HEK293 (cell line): ENCODE data around the gene CNKSR2.

Experiments
- CTCF ChIA-PET: fragments of 350-600 bp; formaldehyde crosslinking; extraction: SDS; loops from one replicate; lab custom pipeline; 2021; ENCODE audit warnings: antibody characterized with exemption; lab: Yijun Ruan, JAX
- POLR2A ChIA-PET: fragments of 300-600 bp; formaldehyde crosslinking; extraction: SDS; loops from one replicate; lab custom pipeline; 2020; ENCODE audit warnings: antibody characterized with exemption, inconsistent platforms; lab: Yijun Ruan, JAX
- H3K27ac ChIP-seq: fragments of 200-500 bp; sonication (Bioruptor generic); 2 replicates; pipeline ENCODE4 v1.5.1; 2014; ENCODE audit warnings: low read depth, low read length, control low read depth, inconsistent platforms; ENCODE audit errors: extremely low read depth
- H3K36me3 ChIP-seq, 2 experiments: fragments of 200-500 bp in 1 of 2; sonication (Bioruptor generic) in 1 of 2; 1 replicate in 1 of 2; 2 replicates in 1 of 2; pipeline ENCODE4 v1.5.1; 2014 to 2017; ENCODE audit warnings: inconsistent platforms in 2 of 2, low read length in 2 of 2; ENCODE audit not compliant: control insufficient read depth in 2 of 2, insufficient read depth in 1 of 2
- H3K4me1 ChIP-seq: fragments of 200-500 bp; sonication (Bioruptor generic); 2 replicates; pipeline ENCODE4 v1.5.1; 2014; ENCODE audit warnings: mild to moderate bottlenecking, low read length, inconsistent platforms; ENCODE audit not compliant: control insufficient read depth, insufficient read depth
- H3K4me3 ChIP-seq: 2 replicates; pipeline ENCODE4 v1.5.1; 2011; ENCODE audit warnings: low read depth, mild to moderate bottlenecking, control low read depth, low read length, moderate library complexity
- H3K9me3 ChIP-seq: fragments of 200-500 bp; sonication (Bioruptor generic); 2 replicates; pipeline ENCODE4 v1.5.1; 2014; ENCODE audit warnings: low read depth, low read length, inconsistent platforms; ENCODE audit not compliant: control insufficient read depth, insufficient read depth
- ATF2 ChIP-seq: fragments of 450-650 bp; formaldehyde crosslinking; IDR thresholded peaks from 2 replicates; pipeline ENCODE4 v1.5.1; 2016; ENCODE audit warnings: missing biosample characterization, missing genetic modification characterization, low read depth
- FEZF1 ChIP-seq: fragments of 450-650 bp; formaldehyde crosslinking; IDR thresholded peaks from 2 replicates; pipeline ENCODE4 v1.5.1; 2016; ENCODE audit warnings: missing biosample characterization, missing genetic modification characterization
- KLF16 ChIP-seq: fragments of 450-650 bp; formaldehyde crosslinking; IDR thresholded peaks from 2 replicates; pipeline ENCODE4 v1.5.1; 2017; ENCODE audit warnings: missing biosample characterization, missing genetic modification characterization
- MEIS1 ChIP-seq: sonication (generic); formaldehyde crosslinking; IDR thresholded peaks from 2 replicates; pipeline ENCODE4 v1.8.1; 2022; ENCODE audit warnings: missing genetic modification reagents, mild to moderate bottlenecking, borderline replicate concordance
- MZF1 ChIP-seq: fragments of 450-650 bp; formaldehyde crosslinking; IDR thresholded peaks from 2 replicates; pipeline ENCODE4 v1.5.1; 2017; ENCODE audit warnings: missing biosample characterization, missing genetic modification characterization, borderline replicate concordance
- PRDM2 ChIP-seq: fragments of 450-650 bp; formaldehyde crosslinking; IDR thresholded peaks from 2 replicates; pipeline ENCODE4 v1.5.1; 2016; ENCODE audit warnings: missing biosample characterization, missing genetic modification characterization, borderline replicate concordance
- REPIN1 ChIP-seq: fragments of 450-650 bp; formaldehyde crosslinking; IDR thresholded peaks from 2 replicates; pipeline ENCODE4 v1.5.1; 2017; ENCODE audit warnings: missing biosample characterization, missing genetic modification characterization, low read depth
- ZEB2 ChIP-seq: fragments of 450-650 bp; formaldehyde crosslinking; IDR thresholded peaks from 2 replicates; pipeline ENCODE4 v1.5.1; 2016; ENCODE audit warnings: missing biosample characterization, missing genetic modification characterization
- ZNF184 ChIP-seq: fragments of 450-650 bp; IDR thresholded peaks from 2 replicates; pipeline ENCODE4 v1.5.1; 2018; ENCODE audit warnings: missing biosample characterization, mild to moderate bottlenecking, missing genetic modification characterization
- ZNF214 ChIP-seq: fragments of 450-650 bp; formaldehyde crosslinking; IDR thresholded peaks from 2 replicates; pipeline ENCODE4 v1.5.1; 2017; ENCODE audit warnings: missing biosample characterization, mild to moderate bottlenecking, missing genetic modification characterization, borderline replicate concordance
- ZNF24 ChIP-seq: fragments of 450-650 bp; formaldehyde crosslinking; IDR thresholded peaks from 2 replicates; pipeline ENCODE4 v1.5.1; 2016; ENCODE audit warnings: missing biosample characterization, missing genetic modification characterization
- ZNF274 ChIP-seq, 2 experiments: fragments of 200-500 bp in 1 of 2; fragments of 450-650 bp in 1 of 2; sonication (Bioruptor generic) in 1 of 2; formaldehyde crosslinking in 1 of 2; IDR thresholded peaks; 2 replicates each; pipeline versions ENCODE4 v1.5.1 to v1.6.1; 2014 to 2016; ENCODE audit warnings: borderline replicate concordance in 1 of 2, inconsistent platforms in 1 of 2, low read length in 1 of 2, missing biosample characterization in 1 of 2, missing genetic modification characterization in 1 of 2
- ZNF324 ChIP-seq: fragments of 450-650 bp; formaldehyde crosslinking; IDR thresholded peaks from 2 replicates; pipeline ENCODE4 v1.5.1; 2016; ENCODE audit warnings: missing biosample characterization, missing genetic modification characterization
- ZNF341 ChIP-seq: fragments of 450-650 bp; formaldehyde crosslinking; IDR thresholded peaks from 2 replicates; pipeline ENCODE4; 2016; ENCODE audit warnings: low read depth, missing biosample characterization, missing genetic modification characterization
- ZNF37A ChIP-seq: fragments of 450-650 bp; IDR thresholded peaks from 2 replicates; pipeline ENCODE4 v1.5.1; 2018; ENCODE audit warnings: missing biosample characterization, missing genetic modification characterization
- ZNF404 ChIP-seq: fragments of 450-650 bp; formaldehyde crosslinking; IDR thresholded peaks from 2 replicates; pipeline ENCODE4 v1.5.1; 2017; ENCODE audit warnings: missing biosample characterization, missing genetic modification characterization
- ZNF449 ChIP-seq: fragments of 450-650 bp; formaldehyde crosslinking; IDR thresholded peaks from 2 replicates; pipeline ENCODE4 v1.5.1; 2017; ENCODE audit warnings: missing biosample characterization, mild to moderate bottlenecking, missing genetic modification characterization, moderate library complexity
- ZNF549 ChIP-seq: fragments of 450-650 bp; IDR thresholded peaks from 2 replicates; pipeline ENCODE4 v1.5.1; 2018; ENCODE audit warnings: missing biosample characterization, missing genetic modification characterization, mild to moderate bottlenecking, inconsistent platforms, moderate library complexity
- ZNF555 ChIP-seq: fragments of 450-650 bp; formaldehyde crosslinking; conservative IDR thresholded peaks from 2 replicates; pipeline ENCODE4 v1.5.1; 2017; ENCODE audit warnings: missing biosample characterization, mild to moderate bottlenecking, missing genetic modification characterization, inconsistent platforms
- ZNF560 ChIP-seq: fragments of 450-650 bp; formaldehyde crosslinking; IDR thresholded peaks from 2 replicates; pipeline ENCODE4 v1.5.1; 2017; ENCODE audit warnings: missing biosample characterization, missing genetic modification characterization, borderline replicate concordance
- ZNF768 ChIP-seq: fragments of 450-650 bp; formaldehyde crosslinking; IDR thresholded peaks from 2 replicates; pipeline ENCODE4 v1.5.1; 2018; ENCODE audit warnings: missing biosample characterization, mild to moderate bottlenecking, missing genetic modification characterization
- TF ChIP-seq, protein P1 (sequence below): sonication (generic); formaldehyde crosslinking; IDR thresholded peaks from 2 replicates; pipeline ENCODE4 v1.8.1; 2022; ENCODE audit warnings: mild to moderate bottlenecking, moderate library complexity, missing genetic modification reagents
- TF ChIP-seq, protein P2 (sequence below): IDR thresholded peaks from 2 replicates; pipeline ENCODE4 v1.6.1; 2011; ENCODE audit warnings: mild to moderate bottlenecking, low read depth, low read length, borderline replicate concordance

Gene CNKSR2

DNA sequence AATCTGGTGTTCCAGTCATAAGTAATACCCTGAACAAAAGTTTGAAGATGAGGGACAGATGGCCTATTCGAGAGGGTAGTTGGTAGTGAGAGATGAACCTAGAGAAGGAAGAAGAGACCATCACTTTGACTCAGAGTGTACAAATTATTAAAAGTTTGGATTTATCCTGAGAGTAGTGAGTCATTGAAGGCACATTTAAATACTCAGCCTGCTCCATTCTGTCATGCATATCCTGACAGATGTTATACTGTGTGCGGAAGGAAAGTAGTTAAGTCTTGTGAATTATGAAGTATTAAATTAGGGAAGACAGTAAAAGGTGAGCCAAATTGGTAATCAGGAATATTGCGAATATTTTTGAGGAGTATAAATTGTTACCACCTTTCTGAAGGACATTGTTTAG is 190.8 kb downstream of the CNKSR2 start:
- no peaks in the 10 kb centered on the region for H3K4me1 ChIP-seq
- no peaks in the 10 kb centered on the region for H3K36me3 ChIP-seq
- H3K4me3 ChIP-seq, result no peak overlapping the region
- TF ChIP-seq PRDM2, result no peak
- TF ChIP-seq ATF2 (tag by site-specific recombination), result no peak
- no peak for TF ChIP-seq ZNF324
- TF ChIP-seq ZNF37A (tag by site-specific recombination), result no peak
- TF ChIP-seq, protein P1, sequence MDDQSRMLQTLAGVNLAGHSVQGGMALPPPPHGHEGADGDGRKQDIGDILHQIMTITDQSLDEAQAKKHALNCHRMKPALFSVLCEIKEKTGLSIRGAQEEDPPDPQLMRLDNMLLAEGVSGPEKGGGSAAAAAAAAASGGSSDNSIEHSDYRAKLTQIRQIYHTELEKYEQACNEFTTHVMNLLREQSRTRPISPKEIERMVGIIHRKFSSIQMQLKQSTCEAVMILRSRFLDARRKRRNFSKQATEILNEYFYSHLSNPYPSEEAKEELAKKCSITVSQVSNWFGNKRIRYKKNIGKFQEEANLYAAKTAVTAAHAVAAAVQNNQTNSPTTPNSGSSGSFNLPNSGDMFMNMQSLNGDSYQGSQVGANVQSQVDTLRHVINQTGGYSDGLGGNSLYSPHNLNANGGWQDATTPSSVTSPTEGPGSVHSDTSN, result no peak
- TF ChIP-seq ZNF449 (tag by site-specific recombination), result no peak
- TF ChIP-seq ZNF560, result no peak
- no peak for TF ChIP-seq ZNF341 (tag by site-specific recombination)
- no peak for TF ChIP-seq ZNF214 (tag by site-specific recombination)
- no peak for TF ChIP-seq REPIN1 (tag by site-specific recombination)
- no peak for TF ChIP-seq ZNF184 (tag by site-specific recombination)
- TF ChIP-seq ZNF549, result no peak
- TF ChIP-seq ZNF555, result no peak
- no peak for TF ChIP-seq ZNF24 (tag by site-specific recombination)
- TF ChIP-seq KLF16 (tag by site-specific recombination), result no peak
- H3K27ac ChIP-seq, result no peak overlapping the region
- H3K9me3 ChIP-seq, result no peaks in the 10 kb centered on the region
- CTCF ChIA-PET, result no interaction called here
- POLR2A ChIA-PET, result no interaction called here

DNA sequence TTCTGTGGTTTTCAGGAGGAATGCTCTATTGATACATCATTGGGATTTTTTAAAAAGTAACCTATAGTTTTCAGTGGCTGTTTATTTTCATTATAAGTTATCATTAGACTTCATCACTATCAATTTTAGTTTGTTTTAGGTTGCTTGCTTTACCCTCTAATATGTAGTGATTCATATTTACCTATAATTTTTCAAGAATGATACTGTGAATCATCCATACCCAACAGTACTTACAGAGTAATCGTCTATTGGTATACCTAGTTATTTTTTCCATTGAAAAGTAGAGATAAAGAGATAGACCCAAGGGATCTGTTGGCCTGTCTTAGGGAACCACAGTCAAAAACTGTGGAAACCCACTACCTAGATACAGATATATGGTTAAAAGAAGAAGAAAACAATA is 200.6 kb downstream of the CNKSR2 start:
- no peak overlapping the region for H3K4me3 ChIP-seq
- ChIA-PET CTCF (no interaction called here), POLR2A (no interaction called here)
- no peaks in the 10 kb centered on the region; the same call in 1 of the 2 replicates for H3K9me3 ChIP-seq
- no peaks in the 10 kb centered on the region for H3K4me1 ChIP-seq
- H3K36me3 ChIP-seq, result no peaks in the 10 kb centered on the region
- H3K27ac ChIP-seq, result no peak overlapping the region
- TF ChIP-seq, protein P2, sequence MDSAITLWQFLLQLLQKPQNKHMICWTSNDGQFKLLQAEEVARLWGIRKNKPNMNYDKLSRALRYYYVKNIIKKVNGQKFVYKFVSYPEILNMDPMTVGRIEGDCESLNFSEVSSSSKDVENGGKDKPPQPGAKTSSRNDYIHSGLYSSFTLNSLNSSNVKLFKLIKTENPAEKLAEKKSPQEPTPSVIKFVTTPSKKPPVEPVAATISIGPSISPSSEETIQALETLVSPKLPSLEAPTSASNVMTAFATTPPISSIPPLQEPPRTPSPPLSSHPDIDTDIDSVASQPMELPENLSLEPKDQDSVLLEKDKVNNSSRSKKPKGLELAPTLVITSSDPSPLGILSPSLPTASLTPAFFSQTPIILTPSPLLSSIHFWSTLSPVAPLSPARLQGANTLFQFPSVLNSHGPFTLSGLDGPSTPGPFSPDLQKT, result no peak
- TF ChIP-seq ZNF274 (IDR thresholded peaks at IDR 0.05; ENCODE audit: low read length) (no peak), ZNF274 (tag by site-specific recombination; IDR thresholded peaks at IDR 0.05; ENCODE audit: borderline replicate concordance) (no peak), FEZF1 (tag by site-specific recombination) (no peak), REPIN1 (tag by site-specific recombination) (no peak), MZF1 (tag by site-specific recombination) (no peak), ZEB2 (tag by site-specific recombination) (no peak), MEIS1 (CRISPR knock-in tag) (no peak), ZNF768 (tag by site-specific recombination) (no peak), ZNF404 (no peak), ZNF449 (tag by site-specific recombination) (no peak)
